ENCODE measurements around the gene PSKH1.

The PSKH1 gene

GRCh38 chr16:67868290-67868689, 24.8 kb upstream of the PSKH1 start:
- DNase-seq = no peak

GRCh38 chr16:67869653-67870052, 23.4 kb upstream of the PSKH1 start:
- no peak for DNase-seq

GRCh38 chr16:67871256-67871655, 21.8 kb upstream of the PSKH1 start:
- DNase-seq = no peak

GRCh38 chr16:67872131-67872630, 20.9 kb upstream of the PSKH1 start:
- no peak for DNase-seq

GRCh38 chr16:67872631-67873434, 20.2 kb upstream of the PSKH1 start, which contains the start of gene EDC4:
Gene EDC4, plus strand, starts transcription at chr16:67873052. Its CDS starts 210 bp downstream, at chr16:67873262.
- DNase-seq = peak; percentile 51

- no peak for DNase-seq
Observed at GRCh38 chr16:67873435-67874370, 19.4 kb upstream of the PSKH1 start.

GRCh38 chr16:67874372-67874771, 18.7 kb upstream of the PSKH1 start:
- DNase-seq = no peak

GRCh38 chr16:67877064-67877463, 16.0 kb upstream of the PSKH1 start:
- DNase-seq = no peak

GRCh38 chr16:67878232-67878631, 14.8 kb upstream of the PSKH1 start:
- DNase-seq = no peak

- DNase-seq = no peak
Observed at GRCh38 chr16:67878846-67879245, 14.2 kb upstream of the PSKH1 start.

- no peak for DNase-seq
Observed at GRCh38 chr16:67879462-67879861, 13.6 kb upstream of the PSKH1 start.

GRCh38 chr16:67879936-67880335, 13.1 kb upstream of the PSKH1 start:
- DNase-seq = no peak

GRCh38 chr16:67880584-67880983, 12.5 kb upstream of the PSKH1 start:
- DNase-seq = no peak

GRCh38 chr16:67881621-67882161, 11.4 kb upstream of the PSKH1 start:
- DNase-seq = no peak

- DNase-seq = no peak
Observed at GRCh38 chr16:67882374-67883145, 10.5 kb upstream of the PSKH1 start.

GRCh38 chr16:67883146-67883871, 9.7 kb upstream of the PSKH1 start:
- DNase-seq = no peak

GRCh38 chr16:67883872-67884261, 9.2 kb upstream of the PSKH1 start:
- peak; percentile 55 for DNase-seq

GRCh38 chr16:67884684-67885083, 8.4 kb upstream of the PSKH1 start, which contains the start of gene NRN1L:
Gene NRN1L, plus strand, starts transcription at chr16:67884885. Its CDS starts 19 bp downstream, at chr16:67884904.
- DNase-seq = peak; percentile 83

- no peak for DNase-seq
Observed at GRCh38 chr16:67885545-67885944, 7.5 kb upstream of the PSKH1 start.

- no peak for DNase-seq
Observed at GRCh38 chr16:67885976-67886375, 7.1 kb upstream of the PSKH1 start.

- DNase-seq = no peak
Observed at GRCh38 chr16:67886387-67886786, 6.7 kb upstream of the PSKH1 start.

GRCh38 chr16:67888331-67888730, 4.7 kb upstream of the PSKH1 start:
- no peak for DNase-seq

All from NCI-H1436 (cell line).